ENCODE measurements around the gene ASXL1. TPM values are rescaled to one million over a fixed set of nuclear protein-coding genes. Genes with fewer than 3 reads are reported as not detected.

Gene ASXL1
- total RNA-seq, 1 experiment from 2014 or later: 52.2 TPM

- BruUV-seq (replicated peaks): no TSS peak
- POLR2A ChIA-PET: no interaction called here
- DNase-seq (ENCODE audit: low read depth, low spot score): no peak
Measured at GRCh38 chr20:32456869-32457478, 98.8 kb downstream of the ASXL1 start.

More at GRCh38 chr20:32456869-32457478, 98.8 kb downstream of the ASXL1 start:
- no peaks in the 10 kb centered on the region for H3K4me1 ChIP-seq (ENCODE audit: control insufficient read depth in 1 of 2, insufficient read depth in 2 of 2, low read length in 2 of 2)
- ATAC-seq: peak; percentile 84
- no peak overlapping the region for H3K4me3 ChIP-seq (replicated peaks in 1 of 2; ENCODE audit: low read depth in 1 of 2, low read length in 2 of 2)
- TF ChIP-seq ZNF274 (IDR thresholded peaks at IDR 0.05; ENCODE audit: low read depth, low read length): no peak
- no peak for TF ChIP-seq ZBTB33 (IDR thresholded peaks at IDR 0.05; ENCODE audit: extremely low read depth, insufficient replicate concordance, low read length)
- peak; percentile 19; the same call in 1 of the 2 replicates for TF ChIP-seq ZFX (IDR thresholded peaks at IDR 0.05)
- peak; percentile 43 to 72 (median 69); a peak in 5 of 6 replicates for TF ChIP-seq CTCF (IDR thresholded peaks at IDR 0.05 in 2 of 3, conservative IDR thresholded peaks at IDR 0.05 in 1 of 3; ENCODE audit: borderline replicate concordance in 1 of 3, insufficient read depth in 1 of 3, low read depth in 2 of 3, low read length in 2 of 3)
- TF ChIP-seq EGR1 (IDR thresholded peaks at IDR 0.05; ENCODE audit: low read depth): peak; percentile 53; the same call in 1 of the 2 replicates
- TF ChIP-seq ATF3 (IDR thresholded peaks at IDR 0.05): no peak
- TF ChIP-seq RAD21 (IDR thresholded peaks at IDR 0.05; ENCODE audit: low read depth): peak; percentile 68
- H3K9me2 ChIP-seq (ENCODE audit: insufficient read depth): no peaks in the 10 kb centered on the region
- no peaks in the 10 kb centered on the region for H3K27me3 ChIP-seq (ENCODE audit: insufficient read depth, low read length)
- no peaks in the 10 kb centered on the region for H4K20me1 ChIP-seq (ENCODE audit: insufficient read depth)
- no peak overlapping the region for H3K27ac ChIP-seq (ENCODE audit: low read depth, low read length)
- ChIA-PET RAD21 (ENCODE audit: low non-redundant PET in 1 of 2, low total read pairs in 2 of 2, uncharacterized antibody in 2 of 2, unreplicated experiment in 2 of 2) (no interaction called here), CTCF (no interaction called here)
- no peak overlapping the region for H2AFZ ChIP-seq (ENCODE audit: low read depth, low read length, poor library complexity, severe bottlenecking)
- H3K36me3 ChIP-seq (ENCODE audit: control insufficient read depth in 1 of 2, insufficient read depth in 2 of 2, low read length in 2 of 2): peaks cover 0 to 4% of the 10 kb centered on the region in 2 experiments; a peak in 2 of 4 replicates
- no peaks in the 10 kb centered on the region for H3K9me3 ChIP-seq (ENCODE audit: control insufficient read depth in 1 of 2, insufficient read depth in 1 of 2, low read depth in 1 of 2, low read length in 2 of 2)
- H3K9ac ChIP-seq (ENCODE audit: low read length): no peak overlapping the region
- H3K79me2 ChIP-seq (ENCODE audit: insufficient read depth, low read length): no peaks in the 10 kb centered on the region
- H3K4me2 ChIP-seq (ENCODE audit: low read length): no peak overlapping the region
- intact Hi-C loops (cut with micrococcal nuclease): no loop called here
